GM23338 (cell line): ENCODE results near the gene SLC2A9. TPM values are rescaled to one million over a fixed set of nuclear protein-coding genes. Genes with fewer than 3 reads are reported as not detected.

ENCODE experiments used
- ATAC-seq: fragments of 200-7000 bp; cut with Tn5 transposase; 3 replicates; pipeline ENCODE4 v1.9.1; 2020
- DNase-seq: peaks from one replicate; pipeline ENCODE4 v3.0.0-alpha.2; 2015; ENCODE audit warnings: low spot score
- H2AFZ ChIP-seq: fragments of 200-600 bp; sonication (generic); 2 replicates; pipeline ENCODE4 v1.8.0; 2016; ENCODE audit warnings: antibody characterized with exemption, mild to moderate bottlenecking, moderate library complexity
- H3F3A ChIP-seq: fragments of 200-600 bp; sonication (generic); replicated peaks from 2 replicates; pipeline ENCODE4 v1.8.0; 2017; ENCODE audit warnings: antibody characterized with exemption, mixed run types, low read depth
- H3K27ac ChIP-seq: fragments of 200-600 bp; sonication (generic); 2 replicates; pipeline ENCODE4 v1.6.1; 2016; ENCODE audit warnings: low read depth
- H3K27me3 ChIP-seq: fragments of 200-600 bp; sonication (generic); 2 replicates; pipeline ENCODE4 v1.8.0; 2016; ENCODE audit warnings: mild to moderate bottlenecking, mixed run types, moderate library complexity; ENCODE audit not compliant: insufficient read depth
- H3K36me3 ChIP-seq: fragments of 200-600 bp; sonication (generic); 2 replicates; pipeline ENCODE4 v1.8.0; 2016; ENCODE audit warnings: mild to moderate bottlenecking; ENCODE audit not compliant: insufficient read depth
- H3K4me1 ChIP-seq: fragments of 200-600 bp; sonication (generic); 2 replicates; pipeline ENCODE4 v1.8.0; 2016; ENCODE audit warnings: mild to moderate bottlenecking, moderate library complexity; ENCODE audit not compliant: insufficient read depth
- H3K4me2 ChIP-seq: fragments of 200-600 bp; sonication (generic); 2 replicates; pipeline ENCODE4 v1.7.1; 2017; ENCODE audit warnings: mixed run types
- H3K4me3 ChIP-seq: fragments of 200-600 bp; sonication (generic); 2 replicates; pipeline ENCODE4 v1.6.1; 2016; ENCODE audit warnings: mixed run types
- H3K79me2 ChIP-seq: fragments of 200-600 bp; sonication (generic); replicated peaks from 2 replicates; pipeline ENCODE4 v1.8.0; 2017; ENCODE audit warnings: mild to moderate bottlenecking; ENCODE audit not compliant: insufficient read depth
- H3K9me2 ChIP-seq: fragments of 200-600 bp; sonication (generic); 2 replicates; pipeline ENCODE4 v1.8.0; 2017; ENCODE audit not compliant: insufficient read depth
- H4K20me1 ChIP-seq: fragments of 200-600 bp; sonication (generic); replicated peaks from 2 replicates; pipeline ENCODE4 v1.8.0; 2017; ENCODE audit warnings: mild to moderate bottlenecking; ENCODE audit not compliant: insufficient read depth
- H3K27ac Mint-ChIP-seq: 2 replicates; pipeline ENCODE4 v1.8.0; 2020; ENCODE audit warnings: inconsistent platforms, mild to moderate bottlenecking, moderate library complexity, mixed read lengths
- H3K27me3 Mint-ChIP-seq: 3 replicates; pipeline ENCODE4 v1.8.0; 2022; ENCODE audit warnings: low read depth, mild to moderate bottlenecking, moderate library complexity, mixed read lengths, inconsistent platforms; ENCODE audit not compliant: insufficient read depth, poor library complexity
- H3K36me3 Mint-ChIP-seq: 3 replicates; pipeline ENCODE4 v1.8.0; 2021; ENCODE audit warnings: low read depth, mild to moderate bottlenecking, inconsistent platforms, moderate library complexity, mixed read lengths
- H3K4me1 Mint-ChIP-seq: 3 replicates; pipeline ENCODE4 v1.8.0; 2020; ENCODE audit warnings: mild to moderate bottlenecking, inconsistent platforms, mixed read lengths
- H3K4me3 Mint-ChIP-seq: 3 replicates; pipeline ENCODE4 v1.8.0; 2021; ENCODE audit warnings: moderate library complexity, mild to moderate bottlenecking, inconsistent platforms, mixed read lengths
- H3K9me3 Mint-ChIP-seq: 3 replicates; pipeline ENCODE4 v1.8.0; 2020; ENCODE audit warnings: moderate library complexity, mild to moderate bottlenecking, inconsistent platforms, mixed read lengths
- CREB1 ChIP-seq: fragments of 250-450 bp; sonication (Bioruptor Pico); IDR thresholded peaks from 2 replicates; pipeline ENCODE4 v1.5.0; 2020; ENCODE audit warnings: low read depth, mild to moderate bottlenecking, moderate library complexity
- EZH2phosphoT487 ChIP-seq: fragments of 200-600 bp; sonication (generic); IDR thresholded peaks from one replicate; pipeline ENCODE4 v1.8.1; 2018; ENCODE audit warnings: antibody characterized with exemption; ENCODE audit not compliant: unreplicated experiment
- NANOG ChIP-seq: IDR thresholded peaks from 2 replicates; pipeline ENCODE4 v1.6.1; 2016; ENCODE audit warnings: antibody characterized with exemption, borderline replicate concordance
- POLR2AphosphoS5 ChIP-seq: IDR thresholded peaks from 2 replicates; pipeline ENCODE4 v1.6.1; 2016; ENCODE audit warnings: antibody characterized with exemption, low read depth
- ZNF114 ChIP-seq: fragments of 250-450 bp; sonication (Bioruptor Pico); IDR thresholded peaks from 2 replicates; pipeline ENCODE4 v1.5.0; 2020; ENCODE audit warnings: mild to moderate bottlenecking, moderate library complexity
- polyA plus RNA-seq: library from polyadenylated mRNA; unstranded; fragments of >200 nt; fragmentation: Nextera tagmentation; extraction: Ambion mirVana; gene quantifications from 2 replicates; pipeline ENCODE4 v1.2.1, GENCODE V29; 2016
- total RNA-seq: library from RNA; depleted of rRNA; stranded (reverse); fragments of >200 nt; shearing (Covaris generic); gene quantifications from 2 replicates; pipeline ENCODE4 v1.2.3, GENCODE V29; 2014
- TF ChIP-seq, protein P1 (sequence below): fragments of 250-450 bp; sonication (Bioruptor Pico); IDR thresholded peaks from 2 replicates; pipeline ENCODE4 v1.5.0; 2020; ENCODE audit warnings: mild to moderate bottlenecking, moderate library complexity
- TF ChIP-seq, protein P2 (sequence below), 2 experiments: fragments of 200-600 bp in 1 of 2; sonication (generic) in 1 of 2; conservative IDR thresholded peaks; 2 replicates each; pipeline versions ENCODE4 v1.5.1 to v1.6.1; 2016 to 2017; ENCODE audit warnings: antibody characterized with exemption in 2 of 2, low read depth in 2 of 2, mild to moderate bottlenecking in 2 of 2, moderate library complexity in 1 of 2

SLC2A9 gene
- total and polyA plus RNA-seq, 2 experiments from 2014 or later, result 0.21 to 0.40 TPM

DNA sequence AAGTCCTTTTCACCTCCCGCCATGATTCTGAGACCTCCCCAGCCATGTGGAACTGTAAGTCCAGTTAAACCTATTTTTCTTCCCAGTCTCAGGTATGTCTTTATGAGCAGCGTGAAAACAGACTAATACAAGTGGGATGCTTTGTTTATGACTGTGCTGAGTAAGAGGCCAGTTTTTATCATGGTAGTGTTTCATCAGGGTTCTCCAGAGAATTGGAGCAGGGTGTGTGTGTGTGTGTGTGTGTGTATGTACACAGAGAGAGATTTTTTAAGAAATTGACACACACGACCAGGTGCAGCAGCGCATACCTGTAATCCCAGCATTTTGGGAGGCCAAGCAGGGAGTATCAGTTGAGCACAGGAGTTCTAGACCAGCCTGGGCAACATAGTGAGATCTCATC, 34.6 kb upstream of the SLC2A9 start (continued):
- TF ChIP-seq, protein P1, sequence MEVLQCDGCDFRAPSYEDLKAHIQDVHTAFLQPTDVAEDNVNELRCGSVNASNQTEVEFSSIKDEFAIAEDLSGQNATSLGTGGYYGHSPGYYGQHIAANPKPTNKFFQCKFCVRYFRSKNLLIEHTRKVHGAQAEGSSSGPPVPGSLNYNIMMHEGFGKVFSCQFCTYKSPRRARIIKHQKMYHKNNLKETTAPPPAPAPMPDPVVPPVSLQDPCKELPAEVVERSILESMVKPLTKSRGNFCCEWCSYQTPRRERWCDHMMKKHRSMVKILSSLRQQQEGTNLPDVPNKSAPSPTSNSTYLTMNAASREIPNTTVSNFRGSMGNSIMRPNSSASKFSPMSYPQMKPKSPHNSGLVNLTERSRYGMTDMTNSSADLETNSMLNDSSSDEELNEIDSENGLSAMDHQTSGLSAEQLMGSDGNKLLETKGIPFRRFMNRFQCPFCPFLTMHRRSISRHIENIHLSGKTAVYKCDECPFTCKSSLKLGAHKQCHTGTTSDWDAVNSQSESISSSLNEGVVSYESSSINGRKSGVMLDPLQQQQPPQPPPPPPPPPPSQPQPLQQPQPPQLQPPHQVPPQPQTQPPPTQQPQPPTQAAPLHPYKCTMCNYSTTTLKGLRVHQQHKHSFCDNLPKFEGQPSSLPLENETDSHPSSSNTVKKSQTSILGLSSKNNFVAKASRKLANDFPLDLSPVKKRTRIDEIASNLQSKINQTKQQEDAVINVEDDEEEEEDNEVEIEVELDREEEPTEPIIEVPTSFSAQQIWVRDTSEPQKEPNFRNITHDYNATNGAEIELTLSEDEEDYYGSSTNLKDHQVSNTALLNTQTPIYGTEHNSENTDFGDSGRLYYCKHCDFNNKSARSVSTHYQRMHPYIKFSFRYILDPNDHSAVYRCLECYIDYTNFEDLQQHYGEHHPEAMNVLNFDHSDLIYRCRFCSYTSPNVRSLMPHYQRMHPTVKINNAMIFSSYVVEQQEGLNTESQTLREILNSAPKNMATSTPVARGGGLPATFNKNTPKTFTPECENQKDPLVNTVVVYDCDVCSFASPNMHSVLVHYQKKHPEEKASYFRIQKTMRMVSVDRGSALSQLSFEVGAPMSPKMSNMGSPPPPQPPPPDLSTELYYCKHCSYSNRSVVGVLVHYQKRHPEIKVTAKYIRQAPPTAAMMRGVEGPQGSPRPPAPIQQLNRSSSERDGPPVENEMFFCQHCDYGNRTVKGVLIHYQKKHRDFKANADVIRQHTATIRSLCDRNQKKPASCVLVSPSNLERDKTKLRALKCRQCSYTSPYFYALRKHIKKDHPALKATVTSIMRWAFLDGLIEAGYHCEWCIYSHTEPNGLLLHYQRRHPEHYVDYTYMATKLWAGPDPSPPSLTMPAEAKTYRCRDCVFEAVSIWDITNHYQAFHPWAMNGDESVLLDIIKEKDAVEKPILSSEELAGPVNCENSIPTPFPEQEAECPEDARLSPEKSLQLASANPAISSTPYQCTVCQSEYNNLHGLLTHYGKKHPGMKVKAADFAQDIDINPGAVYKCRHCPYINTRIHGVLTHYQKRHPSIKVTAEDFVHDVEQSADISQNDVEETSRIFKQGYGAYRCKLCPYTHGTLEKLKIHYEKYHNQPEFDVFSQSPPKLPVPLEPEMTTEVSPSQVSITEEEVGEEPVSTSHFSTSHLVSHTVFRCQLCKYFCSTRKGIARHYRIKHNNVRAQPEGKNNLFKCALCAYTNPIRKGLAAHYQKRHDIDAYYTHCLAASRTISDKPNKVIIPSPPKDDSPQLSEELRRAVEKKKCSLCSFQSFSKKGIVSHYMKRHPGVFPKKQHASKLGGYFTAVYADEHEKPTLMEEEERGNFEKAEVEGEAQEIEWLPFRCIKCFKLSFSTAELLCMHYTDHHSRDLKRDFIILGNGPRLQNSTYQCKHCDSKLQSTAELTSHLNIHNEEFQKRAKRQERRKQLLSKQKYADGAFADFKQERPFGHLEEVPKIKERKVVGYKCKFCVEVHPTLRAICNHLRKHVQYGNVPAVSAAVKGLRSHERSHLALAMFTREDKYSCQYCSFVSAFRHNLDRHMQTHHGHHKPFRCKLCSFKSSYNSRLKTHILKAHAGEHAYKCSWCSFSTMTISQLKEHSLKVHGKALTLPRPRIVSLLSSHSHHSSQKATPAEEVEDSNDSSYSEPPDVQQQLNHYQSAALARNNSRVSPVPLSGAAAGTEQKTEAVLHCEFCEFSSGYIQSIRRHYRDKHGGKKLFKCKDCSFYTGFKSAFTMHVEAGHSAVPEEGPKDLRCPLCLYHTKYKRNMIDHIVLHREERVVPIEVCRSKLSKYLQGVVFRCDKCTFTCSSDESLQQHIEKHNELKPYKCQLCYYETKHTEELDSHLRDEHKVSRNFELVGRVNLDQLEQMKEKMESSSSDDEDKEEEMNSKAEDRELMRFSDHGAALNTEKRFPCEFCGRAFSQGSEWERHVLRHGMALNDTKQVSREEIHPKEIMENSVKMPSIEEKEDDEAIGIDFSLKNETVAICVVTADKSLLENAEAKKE (CRISPR knock-in tag), result no peak
- no peak for TF ChIP-seq EZH2phosphoT487
- TF ChIP-seq, protein P2, sequence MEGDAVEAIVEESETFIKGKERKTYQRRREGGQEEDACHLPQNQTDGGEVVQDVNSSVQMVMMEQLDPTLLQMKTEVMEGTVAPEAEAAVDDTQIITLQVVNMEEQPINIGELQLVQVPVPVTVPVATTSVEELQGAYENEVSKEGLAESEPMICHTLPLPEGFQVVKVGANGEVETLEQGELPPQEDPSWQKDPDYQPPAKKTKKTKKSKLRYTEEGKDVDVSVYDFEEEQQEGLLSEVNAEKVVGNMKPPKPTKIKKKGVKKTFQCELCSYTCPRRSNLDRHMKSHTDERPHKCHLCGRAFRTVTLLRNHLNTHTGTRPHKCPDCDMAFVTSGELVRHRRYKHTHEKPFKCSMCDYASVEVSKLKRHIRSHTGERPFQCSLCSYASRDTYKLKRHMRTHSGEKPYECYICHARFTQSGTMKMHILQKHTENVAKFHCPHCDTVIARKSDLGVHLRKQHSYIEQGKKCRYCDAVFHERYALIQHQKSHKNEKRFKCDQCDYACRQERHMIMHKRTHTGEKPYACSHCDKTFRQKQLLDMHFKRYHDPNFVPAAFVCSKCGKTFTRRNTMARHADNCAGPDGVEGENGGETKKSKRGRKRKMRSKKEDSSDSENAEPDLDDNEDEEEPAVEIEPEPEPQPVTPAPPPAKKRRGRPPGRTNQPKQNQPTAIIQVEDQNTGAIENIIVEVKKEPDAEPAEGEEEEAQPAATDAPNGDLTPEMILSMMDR (conservative IDR thresholded peaks at IDR 0.05; ENCODE audit: low read depth in 2 of 2), result no peak

DNA sequence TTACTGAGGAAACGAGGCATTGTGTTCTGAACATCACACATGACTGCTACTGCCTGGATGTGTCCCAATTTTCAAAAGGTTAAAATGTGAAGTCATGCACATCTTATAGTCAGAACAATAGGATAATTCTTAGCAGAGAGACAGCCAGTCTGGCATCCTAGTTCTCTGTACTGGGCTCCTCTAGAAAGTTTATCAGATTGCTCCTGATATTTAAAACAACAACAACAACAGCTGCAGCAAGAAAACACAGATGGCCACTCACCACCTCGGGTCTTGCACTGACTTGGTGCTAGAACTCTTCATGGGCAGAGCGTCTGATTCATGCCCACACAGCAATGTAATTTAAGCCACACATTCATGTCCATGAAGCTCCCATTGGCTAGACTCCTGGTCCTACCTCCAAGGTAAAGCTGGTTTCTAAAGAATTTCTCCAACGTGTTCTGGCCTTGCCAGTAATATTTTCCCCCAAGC, 33.3 kb upstream of the SLC2A9 start:
- Histone ChIP-seq H3K79me2 (no peaks in the 10 kb centered on the region), H3K36me3 (no peaks in the 10 kb centered on the region), H2AFZ (no peak overlapping the region), H3K9me2 (no peaks in the 10 kb centered on the region), H3K27ac (no peak overlapping the region), H3K4me2 (no peak overlapping the region), H3K27me3 (no peaks in the 10 kb centered on the region), H3K4me3 (no peak overlapping the region), H3F3A (no peaks in the 10 kb centered on the region), H3K4me1 (peaks cover 13% of the 10 kb centered on the region), H4K20me1 (no peaks in the 10 kb centered on the region)
- H3K4me1 Mint-ChIP-seq, result peaks cover 26% of the 10 kb centered on the region
- no peak for ATAC-seq
- DNase-seq, result no peak
- H3K4me3 Mint-ChIP-seq, result no peak overlapping the region
- H3K36me3 Mint-ChIP-seq, result no peaks in the 10 kb centered on the region; the same call in 2 of the 3 replicates
- no peaks in the 10 kb centered on the region for H3K9me3 Mint-ChIP-seq
- H3K27ac Mint-ChIP-seq, result no peak overlapping the region
- H3K27me3 Mint-ChIP-seq, result no peaks in the 10 kb centered on the region
- TF ChIP-seq NANOG, result no peak
- no peak for TF ChIP-seq CREB1 (CRISPR knock-in tag)
- no peak for TF ChIP-seq ZNF114 (CRISPR knock-in tag)
- TF ChIP-seq, protein P1 (CRISPR knock-in tag), result no peak
- TF ChIP-seq POLR2AphosphoS5, result no peak
